H7 (cell line): Measurements from ENCODE around the gene TRIL. TPM values are rescaled to one million over a fixed set of nuclear protein-coding genes. Genes with fewer than 3 reads are reported as not detected.
A peak's percentile ranks its signal among the peaks of the same experiment; 100 is the strongest.

ENCODE experiments used
- DNase-seq: peaks from one replicate; pipeline ENCODE4 v3.0.0; 2012
- H3K27me3 ChIP-seq: 2 replicates; pipeline ENCODE4 v1.6.0; 2011; ENCODE audit warnings: mild to moderate bottlenecking, low read length; ENCODE audit not compliant: control insufficient read depth, insufficient read depth
- H3K36me3 ChIP-seq: replicated peaks from 2 replicates; pipeline ENCODE4 v1.5.1; 2011; ENCODE audit warnings: low read length; ENCODE audit not compliant: control insufficient read depth, insufficient read depth
- H3K4me3 ChIP-seq: 2 replicates; pipeline ENCODE4 v1.5.1; 2011; ENCODE audit warnings: low read depth, mild to moderate bottlenecking, control low read depth, low read length, moderate library complexity; ENCODE audit not compliant: insufficient read depth
- total RNA-seq: library from RNA; depleted of rRNA; stranded (reverse); fragments of >200 nt; shearing (Covaris generic); gene quantifications from 2 replicates; pipeline ENCODE4 v1.2.3, GENCODE V29; 2014; rRNA removed

TRIL gene, protein sequence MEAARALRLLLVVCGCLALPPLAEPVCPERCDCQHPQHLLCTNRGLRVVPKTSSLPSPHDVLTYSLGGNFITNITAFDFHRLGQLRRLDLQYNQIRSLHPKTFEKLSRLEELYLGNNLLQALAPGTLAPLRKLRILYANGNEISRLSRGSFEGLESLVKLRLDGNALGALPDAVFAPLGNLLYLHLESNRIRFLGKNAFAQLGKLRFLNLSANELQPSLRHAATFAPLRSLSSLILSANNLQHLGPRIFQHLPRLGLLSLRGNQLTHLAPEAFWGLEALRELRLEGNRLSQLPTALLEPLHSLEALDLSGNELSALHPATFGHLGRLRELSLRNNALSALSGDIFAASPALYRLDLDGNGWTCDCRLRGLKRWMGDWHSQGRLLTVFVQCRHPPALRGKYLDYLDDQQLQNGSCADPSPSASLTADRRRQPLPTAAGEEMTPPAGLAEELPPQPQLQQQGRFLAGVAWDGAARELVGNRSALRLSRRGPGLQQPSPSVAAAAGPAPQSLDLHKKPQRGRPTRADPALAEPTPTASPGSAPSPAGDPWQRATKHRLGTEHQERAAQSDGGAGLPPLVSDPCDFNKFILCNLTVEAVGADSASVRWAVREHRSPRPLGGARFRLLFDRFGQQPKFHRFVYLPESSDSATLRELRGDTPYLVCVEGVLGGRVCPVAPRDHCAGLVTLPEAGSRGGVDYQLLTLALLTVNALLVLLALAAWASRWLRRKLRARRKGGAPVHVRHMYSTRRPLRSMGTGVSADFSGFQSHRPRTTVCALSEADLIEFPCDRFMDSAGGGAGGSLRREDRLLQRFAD
- total RNA-seq: 1.5 and 2.2 TPM in 2 replicates

DNA sequence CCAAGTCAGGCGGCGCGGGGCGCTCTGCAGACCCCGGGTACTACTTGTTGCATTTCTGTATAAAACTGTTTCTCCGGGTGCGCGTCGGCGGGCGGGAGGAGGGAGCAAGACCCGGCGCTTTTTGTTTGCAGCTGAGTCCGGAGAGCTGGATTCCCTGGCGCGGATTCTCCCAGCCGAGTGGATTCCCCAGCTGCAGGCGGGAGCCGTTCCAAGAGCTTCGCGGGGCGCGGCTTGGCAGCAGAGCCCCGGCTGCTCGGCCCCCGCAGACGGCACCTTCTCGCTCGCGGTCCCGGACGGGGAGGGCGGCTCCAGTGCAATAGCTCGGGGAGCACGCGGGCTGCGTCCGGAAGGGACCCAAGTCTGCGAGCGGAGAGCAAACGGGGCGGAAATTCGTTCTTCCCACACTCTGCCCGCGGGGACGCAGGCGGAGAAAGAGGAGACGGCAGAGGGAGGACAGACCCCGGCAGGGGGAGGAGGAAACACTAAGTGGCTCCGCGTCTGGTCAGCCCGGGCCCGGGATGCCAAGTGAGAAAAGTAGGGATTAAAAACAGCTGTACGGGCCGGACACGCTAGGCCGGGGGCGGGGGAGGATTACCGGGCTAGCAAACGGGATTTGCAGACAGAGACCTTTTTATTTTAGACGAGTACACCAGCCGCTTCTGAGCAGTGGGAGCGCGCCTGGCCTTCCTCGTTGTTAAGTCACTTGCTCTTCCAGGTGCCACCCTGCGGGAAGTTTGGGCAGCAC, at the start of gene TRIL:
Gene TRIL, minus strand, starts transcription at position 96 of the 745 bp plus-strand sequence. CDS start 284 bp downstream, outside the sequence.
- DNase-seq: peak; percentile 85
- Histone ChIP-seq H3K36me3 (no peaks in the 10 kb centered on the region), H3K27me3 (peaks cover 36% of the 10 kb centered on the region), H3K4me3 (peak within 1 kb of the TSS; percentile 62)

DNA sequence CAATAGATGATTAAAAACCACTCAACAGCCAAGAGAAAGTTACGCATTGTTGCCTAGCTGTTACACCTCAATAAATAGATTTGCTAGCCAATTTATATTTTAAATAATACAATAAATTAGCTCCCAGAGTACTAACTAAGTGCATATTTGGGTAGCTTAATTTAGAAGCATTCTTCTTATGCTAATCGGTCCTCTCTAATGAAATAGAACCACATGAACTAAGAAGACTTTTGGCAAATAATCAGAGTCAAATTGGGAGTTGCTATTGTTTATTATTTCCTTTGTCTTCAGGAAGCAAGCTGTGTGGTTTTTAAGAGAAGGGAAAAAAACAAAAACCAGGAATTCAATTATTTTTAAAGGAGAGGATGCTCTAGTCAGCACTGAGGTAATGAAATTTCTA, 49.0 kb upstream of the TRIL start:
- Histone ChIP-seq H3K36me3 (no peaks in the 10 kb centered on the region), H3K27me3 (no peaks in the 10 kb centered on the region), H3K4me3 (no peak overlapping the region)
- DNase-seq: no peak

- no peaks in the 10 kb centered on the region for H3K27me3 ChIP-seq
- H3K4me3 ChIP-seq: no peak overlapping the region
- DNase-seq: no peak
- no peaks in the 10 kb centered on the region for H3K36me3 ChIP-seq
These were observed 47.7 kb upstream of the TRIL start for GRCh38 chr7:29005829-29006228.

DNA sequence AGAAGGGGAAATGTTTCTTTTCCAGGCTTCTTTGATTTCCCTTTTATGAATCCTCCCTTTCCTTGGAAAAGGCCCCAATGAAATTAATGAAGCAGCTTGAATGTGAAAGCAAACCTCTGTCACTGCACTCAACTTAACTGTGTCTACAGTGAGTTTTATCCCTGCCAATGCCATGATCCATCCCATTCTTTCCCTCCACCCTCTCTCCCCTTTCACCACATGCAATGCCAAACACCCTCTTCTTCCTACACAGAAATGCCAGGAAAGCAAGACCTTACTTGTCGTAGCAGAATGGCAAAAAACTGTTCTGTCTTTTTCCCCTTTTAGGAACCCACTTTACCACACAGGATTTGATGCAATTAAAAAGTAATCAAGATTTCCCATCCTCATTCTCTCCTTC, 47.3 kb upstream of the TRIL start:
- Histone ChIP-seq H3K36me3 (no peaks in the 10 kb centered on the region), H3K27me3 (no peaks in the 10 kb centered on the region)

GRCh38 chr7:29003703-29004102, 45.6 kb upstream of the TRIL start:
- no peak for DNase-seq
- Histone ChIP-seq H3K36me3 (no peaks in the 10 kb centered on the region), H3K4me3 (no peak overlapping the region), H3K27me3 (no peaks in the 10 kb centered on the region)

More for the DNA sequence above, 47.3 kb upstream of the TRIL start:
- H3K4me3 ChIP-seq: no peak overlapping the region
- DNase-seq: no peak

DNA sequence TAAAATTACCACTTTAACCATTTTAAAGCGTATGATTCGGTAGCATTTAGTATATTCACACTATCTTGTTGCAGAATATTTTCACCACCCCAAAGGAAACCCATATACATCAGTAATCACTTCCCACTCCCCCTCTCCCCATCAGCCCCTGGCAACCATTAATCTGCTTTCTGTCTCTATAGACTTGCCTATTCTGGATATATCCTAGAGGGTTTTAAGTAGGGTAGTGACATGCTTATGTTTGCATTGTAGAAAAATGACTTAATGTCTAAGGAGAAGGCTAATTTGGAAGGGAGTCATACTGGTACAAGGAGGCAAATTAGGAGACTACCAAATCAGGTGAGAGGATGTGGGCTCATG, 42.6 kb upstream of the TRIL start:
- DNase-seq: no peak
- no peak overlapping the region for H3K4me3 ChIP-seq
- no peaks in the 10 kb centered on the region for H3K27me3 ChIP-seq
- no peaks in the 10 kb centered on the region for H3K36me3 ChIP-seq

- H3K36me3 ChIP-seq: no peaks in the 10 kb centered on the region
- no peaks in the 10 kb centered on the region for H3K27me3 ChIP-seq
- H3K4me3 ChIP-seq: no peak overlapping the region
- no peak for DNase-seq
These were observed 42.0 kb upstream of the TRIL start for GRCh38 chr7:28999895-29000716.

DNA sequence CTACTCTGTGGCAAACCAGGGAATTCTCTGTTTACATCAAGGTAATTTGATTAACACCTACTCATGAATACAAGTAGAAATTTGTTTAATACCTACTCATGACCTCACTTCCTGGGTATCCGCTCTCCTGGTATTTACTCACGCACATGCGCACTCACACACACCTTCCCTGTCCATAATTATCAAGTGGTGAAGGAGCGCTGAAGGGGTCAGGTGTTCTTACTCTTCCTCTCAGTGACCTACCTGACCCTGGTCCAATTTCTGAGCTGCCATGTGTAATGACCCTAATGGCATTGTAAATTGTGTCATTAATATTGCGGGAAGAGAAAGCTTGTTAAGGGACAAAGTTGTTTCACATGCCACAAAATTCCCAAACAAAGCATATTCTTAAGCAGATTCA, 41.3 kb upstream of the TRIL start:
- Histone ChIP-seq H3K4me3 (no peak overlapping the region), H3K27me3 (no peaks in the 10 kb centered on the region), H3K36me3 (no peaks in the 10 kb centered on the region)
- no peak for DNase-seq

DNA sequence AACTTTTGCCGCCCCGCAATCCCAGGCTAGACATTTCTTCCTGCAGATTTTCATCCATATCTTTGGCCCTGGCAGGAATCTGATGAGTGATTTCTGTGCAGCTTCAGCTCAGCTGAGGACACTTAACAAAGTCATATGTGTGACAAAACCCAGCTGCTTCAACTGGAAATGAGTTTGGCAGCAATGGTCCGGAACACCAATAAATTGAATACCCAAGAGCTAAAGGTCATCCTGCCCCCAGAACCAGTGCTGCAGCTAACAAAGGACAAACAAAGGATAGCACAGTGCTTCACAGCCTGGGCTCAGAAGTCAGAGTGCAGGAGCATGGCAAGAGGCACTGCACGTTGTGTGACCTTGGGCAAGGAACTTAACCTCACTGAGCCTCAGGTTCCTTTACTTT, 40.0 kb upstream of the TRIL start:
- Histone ChIP-seq H3K27me3 (no peaks in the 10 kb centered on the region), H3K4me3 (no peak overlapping the region), H3K36me3 (no peaks in the 10 kb centered on the region)
- DNase-seq: no peak

DNA sequence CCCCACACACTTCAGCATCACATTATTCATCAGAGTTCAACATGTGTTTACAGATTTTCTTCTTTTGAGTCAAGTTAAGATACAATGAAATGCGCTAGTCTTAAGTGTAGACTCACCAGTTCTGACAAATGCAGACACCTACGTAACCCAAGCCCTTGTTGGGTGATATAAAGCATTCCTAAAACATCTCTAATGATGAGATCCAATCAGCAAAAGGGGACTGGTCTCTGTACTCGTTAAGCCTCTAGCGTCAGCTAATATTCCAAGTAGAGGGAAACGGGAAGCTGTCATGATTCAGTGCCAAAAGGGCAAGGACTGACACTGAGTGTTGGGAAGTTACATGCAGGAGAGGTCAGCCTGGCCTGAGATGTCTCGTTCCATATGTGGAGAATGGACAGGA, 38.7 kb upstream of the TRIL start:
- no peak for DNase-seq
- Histone ChIP-seq H3K27me3 (no peaks in the 10 kb centered on the region), H3K4me3 (no peak overlapping the region), H3K36me3 (no peaks in the 10 kb centered on the region)

DNA sequence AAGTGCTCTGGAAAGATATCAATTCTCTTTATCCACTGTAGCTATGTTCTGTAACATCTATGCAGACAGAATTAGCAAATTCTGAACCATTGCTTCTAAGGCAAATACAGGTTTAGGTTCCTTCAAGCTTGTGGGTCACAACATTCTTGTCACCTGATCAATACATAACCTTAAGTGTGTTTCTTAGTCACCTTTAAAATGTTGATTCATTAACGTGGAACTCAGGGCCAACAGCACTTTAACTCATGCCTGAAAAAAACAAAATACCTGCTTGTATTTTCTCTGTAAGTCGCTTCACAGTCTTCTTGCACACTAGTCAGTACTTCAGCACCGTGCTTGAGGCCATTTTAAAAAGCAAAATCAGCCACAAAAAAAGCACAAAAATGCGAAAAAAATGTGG, 35.2 kb upstream of the TRIL start:
- no peaks in the 10 kb centered on the region for H3K36me3 ChIP-seq
- DNase-seq: no peak
- no peaks in the 10 kb centered on the region for H3K27me3 ChIP-seq
- H3K4me3 ChIP-seq: no peak overlapping the region

DNA sequence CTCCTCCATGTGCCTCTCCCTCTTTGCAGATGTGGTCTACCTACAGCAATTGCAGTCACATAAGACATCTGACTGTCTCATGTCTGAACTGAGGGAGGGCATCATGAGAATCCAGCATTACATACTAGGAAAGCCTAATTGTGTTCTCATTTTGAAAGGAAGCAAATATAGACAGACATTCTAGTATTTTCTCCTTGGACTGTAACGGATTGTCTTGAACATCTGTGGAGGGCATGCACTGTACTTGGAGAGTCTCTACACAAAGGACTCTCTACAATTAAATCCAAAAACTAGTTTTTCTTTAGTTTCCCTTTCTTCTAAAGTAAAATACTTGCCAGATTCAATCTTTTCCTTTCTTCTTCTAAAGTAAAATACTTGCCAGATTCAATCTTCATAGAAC, 34.7 kb upstream of the TRIL start:
- Histone ChIP-seq H3K27me3 (no peaks in the 10 kb centered on the region), H3K36me3 (no peaks in the 10 kb centered on the region), H3K4me3 (no peak overlapping the region)
- DNase-seq: no peak

DNA sequence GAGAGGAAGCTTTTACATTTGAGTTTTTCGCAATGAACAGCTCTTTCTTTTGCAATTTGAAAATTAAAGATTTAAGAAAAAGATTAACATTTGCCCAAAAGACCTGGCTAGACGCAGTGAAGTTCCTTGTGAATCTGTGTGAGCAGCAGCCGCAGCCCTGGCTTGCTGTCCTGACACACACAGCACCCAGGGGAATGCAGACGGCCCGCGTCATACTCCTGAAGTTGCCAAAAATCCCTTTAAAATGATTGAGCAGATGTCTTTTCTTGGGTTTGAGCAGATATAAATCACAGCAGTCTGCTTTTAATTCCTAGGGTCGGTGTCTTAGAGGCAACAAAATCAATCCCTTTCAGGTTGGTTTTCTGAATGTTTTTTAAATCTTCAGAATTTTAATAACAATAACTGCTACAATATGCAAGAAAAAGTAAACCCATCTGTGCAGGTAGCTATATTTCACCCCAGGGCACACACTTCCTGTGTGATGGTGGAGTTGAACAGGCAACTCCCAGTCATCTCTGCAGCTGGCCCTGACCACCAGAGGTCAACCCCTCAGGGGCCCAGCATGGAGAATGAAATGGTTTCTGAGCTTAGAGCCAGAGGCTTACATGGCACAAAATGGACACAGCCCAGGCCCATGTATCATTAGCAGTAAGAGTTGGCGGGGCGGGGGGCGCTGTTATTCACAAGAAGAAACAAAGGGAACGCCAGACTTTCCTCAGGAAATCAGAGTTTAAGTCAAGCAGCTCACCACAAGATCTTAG, 32.2 kb upstream of the TRIL start:
- DNase-seq: no peak
- no peak overlapping the region for H3K4me3 ChIP-seq
- no peaks in the 10 kb centered on the region for H3K36me3 ChIP-seq
- no peaks in the 10 kb centered on the region for H3K27me3 ChIP-seq
